Stimulated activated naive CD8-positive, alpha-beta T cell treated with anti-CD3 and anti-CD28 coated beads, Interleukin-15, Interleukin-2, amounts not matched to agents 100 U/mL and 50 U/mL, for 24 hours (primary cell): ENCODE measurements around the gene AMH.

Experiments
- ATAC-seq: fragments of 150-1000 bp; cut with Tn5 transposase; one replicate; pipeline ENCODE4 v1.10.0; 2021
- DNase-seq: peaks from one replicate; pipeline ENCODE4 v3.0.0; 2021

AMH gene

DNA sequence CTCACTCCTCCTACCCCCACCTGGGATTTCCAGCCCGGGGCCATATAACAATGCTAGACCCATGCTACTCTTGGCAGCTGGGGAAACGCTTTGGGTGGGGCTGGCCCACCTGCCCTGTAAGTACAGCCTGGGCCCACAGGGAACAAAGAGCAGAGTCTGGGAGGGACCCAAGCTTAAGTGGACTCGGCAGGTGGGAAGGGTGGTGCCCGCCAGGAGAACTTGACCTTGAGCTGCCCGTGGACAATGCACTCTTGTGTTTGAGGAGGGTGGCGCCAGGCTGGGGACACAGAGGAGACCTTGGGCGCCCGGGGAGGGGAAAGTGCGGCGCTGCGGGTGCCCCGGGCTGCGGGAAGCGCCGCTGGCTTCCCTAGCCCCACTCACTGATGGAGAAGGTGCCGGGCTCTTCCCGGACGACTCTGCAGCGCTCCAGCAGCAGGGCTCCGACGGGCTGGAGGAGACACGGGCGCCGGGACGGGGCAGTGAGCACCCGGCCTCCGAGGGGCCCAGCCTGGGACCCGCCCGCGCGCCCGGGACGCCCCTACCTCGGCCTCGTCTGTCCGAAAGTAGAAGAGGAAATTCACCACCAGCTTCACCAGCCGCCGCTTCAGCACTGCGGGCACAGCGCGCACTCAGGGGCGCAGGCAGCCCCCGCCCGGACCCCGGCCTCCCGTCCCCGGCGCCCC lies 13.6 kb upstream of the AMH start:
- ATAC-seq (peak; percentile 2), DNase-seq (peak; percentile 52)

DNA sequence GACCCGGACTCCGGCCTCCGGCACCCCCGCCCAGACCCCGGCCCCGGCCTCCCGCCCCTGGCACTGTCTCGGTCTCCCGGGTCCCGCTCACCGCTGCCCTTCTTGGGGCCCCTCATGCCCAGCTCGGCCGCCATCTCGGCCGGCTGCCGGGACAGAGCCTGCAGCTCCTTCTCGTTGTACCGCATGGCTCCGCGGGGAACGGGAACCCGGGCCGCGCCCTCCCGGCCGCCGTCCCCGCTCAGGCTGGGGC lies 13.1 kb upstream of the AMH start:
- DNase-seq: no peak
- ATAC-seq: no peak

DNA sequence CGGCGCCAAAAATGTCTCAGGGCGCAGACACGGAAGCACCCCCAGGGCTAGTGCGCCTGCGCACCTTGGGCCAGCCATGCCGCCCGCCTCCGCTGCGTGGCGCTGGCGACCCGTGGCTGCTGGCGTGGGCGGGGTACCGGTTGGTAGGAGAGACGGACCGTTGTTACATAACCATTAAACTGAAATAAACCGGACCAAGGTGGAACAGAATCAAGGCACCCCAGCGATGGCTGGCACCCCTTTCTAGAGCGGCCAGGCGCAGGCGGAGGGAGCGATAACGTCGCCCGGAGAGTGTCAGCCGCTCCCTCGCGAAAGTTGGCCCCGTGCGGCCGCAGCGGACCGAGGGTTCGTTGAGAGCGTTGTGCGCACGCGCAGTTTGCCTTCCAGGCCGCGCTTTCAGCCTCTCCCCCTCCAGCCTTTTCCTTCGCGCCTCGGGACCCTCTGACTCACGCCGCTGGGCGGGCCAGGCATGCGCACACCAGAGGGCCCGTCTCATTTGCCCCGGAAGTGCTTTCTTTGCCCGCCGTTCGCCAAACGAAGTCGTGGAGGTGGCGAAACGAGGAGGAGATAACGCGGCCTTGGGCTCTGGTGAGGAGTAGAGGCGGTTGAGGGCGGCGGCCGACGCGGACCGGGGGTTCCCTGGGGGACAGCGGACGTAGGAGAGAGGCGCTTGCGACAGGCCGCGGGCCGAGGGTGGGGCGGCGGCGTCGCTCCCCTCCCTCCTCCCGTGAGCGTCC lies 12.6 kb upstream of the AMH start, which contains the start of the genes PLEKHJ1 and SF3A2:
TSS of gene PLEKHJ1 (minus strand) at position 16 of the 737 bp plus-strand sequence. CDS start 81 bp downstream, outside the sequence.
TSS of gene SF3A2 (plus strand) at position 511 of the 737 bp plus-strand sequence. CDS start 6,595 bp downstream, outside the sequence.
- ATAC-seq (peak; percentile 74), DNase-seq (peak; percentile 98)

GRCh38 chr19:2237051-2237868 lies 11.9 kb upstream of the AMH start:
- no peak for DNase-seq
- no peak for ATAC-seq

GRCh38 chr19:2237869-2238153 lies 11.3 kb upstream of the AMH start:
- ATAC-seq: no peak
- no peak for DNase-seq

DNA sequence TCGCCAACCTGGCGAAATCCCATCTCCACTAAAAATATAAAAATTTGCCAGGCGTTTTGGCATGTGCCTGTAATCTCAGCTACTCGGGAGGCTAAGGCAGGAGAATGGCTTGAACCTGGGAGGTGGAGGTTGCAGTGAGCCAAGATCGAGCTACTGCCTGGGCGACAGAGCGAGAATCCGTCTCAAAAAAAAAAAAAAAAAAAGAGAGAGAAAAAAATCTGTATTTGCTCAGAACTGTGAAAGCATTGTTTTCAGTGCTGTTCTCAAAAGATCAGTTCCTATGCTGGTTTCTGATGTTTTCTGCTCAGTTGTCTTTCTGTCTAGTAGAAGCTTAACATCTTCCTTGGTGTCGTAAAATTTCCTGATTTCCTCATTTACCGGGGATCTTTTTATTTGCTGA lies 9.9 kb upstream of the AMH start:
- no peak for DNase-seq
- ATAC-seq: no peak

DNA sequence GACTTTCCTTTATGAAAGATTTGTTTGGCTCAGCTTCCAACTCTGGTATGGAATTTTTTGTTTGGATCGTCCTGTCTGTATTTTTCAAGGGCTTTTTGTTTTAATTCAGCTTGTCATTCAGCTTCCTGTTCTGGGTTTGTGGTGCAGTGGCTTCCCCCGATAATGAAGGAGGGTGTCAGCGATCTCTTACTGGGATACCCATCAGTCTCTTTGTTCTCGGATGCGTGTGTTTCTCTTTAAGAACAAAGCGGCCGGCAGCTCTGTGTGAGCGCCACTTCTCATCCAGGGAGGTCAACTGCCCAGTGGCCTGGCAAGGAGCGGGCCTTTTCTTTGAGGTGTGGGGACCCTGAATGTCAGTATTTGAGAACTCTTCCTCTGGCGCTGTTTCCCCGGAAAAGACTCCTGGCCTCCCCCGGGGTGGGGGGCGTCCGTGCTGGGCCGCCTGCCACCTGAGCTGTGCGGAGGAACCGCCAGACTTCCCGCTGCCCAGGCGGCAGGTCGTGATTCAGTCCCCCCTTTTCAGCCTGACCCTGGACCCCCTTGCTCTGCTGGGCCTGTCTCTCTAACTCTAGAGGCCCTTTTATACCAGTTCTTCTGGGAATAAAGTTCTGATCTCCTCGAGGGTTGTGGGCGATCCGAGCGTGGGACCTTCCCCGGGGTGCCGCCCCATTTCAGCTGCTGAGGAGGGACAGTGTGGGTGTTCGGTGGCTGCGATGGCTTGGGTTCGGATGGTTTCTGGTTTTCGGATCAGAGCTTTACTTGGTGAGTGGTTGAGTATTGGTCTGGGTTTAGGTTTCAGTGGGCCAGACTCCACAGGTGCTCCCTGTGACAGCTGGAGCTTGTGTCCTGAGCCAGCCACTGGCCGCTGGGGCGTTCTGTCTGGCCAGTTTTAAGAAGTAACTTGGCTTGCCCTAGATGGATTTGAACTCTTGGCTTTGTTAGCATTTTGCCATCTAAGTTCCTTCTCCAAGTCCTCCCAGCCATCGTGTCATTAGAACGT lies 9.1 kb upstream of the AMH start:
- DNase-seq (no peak), ATAC-seq (no peak)

DNA sequence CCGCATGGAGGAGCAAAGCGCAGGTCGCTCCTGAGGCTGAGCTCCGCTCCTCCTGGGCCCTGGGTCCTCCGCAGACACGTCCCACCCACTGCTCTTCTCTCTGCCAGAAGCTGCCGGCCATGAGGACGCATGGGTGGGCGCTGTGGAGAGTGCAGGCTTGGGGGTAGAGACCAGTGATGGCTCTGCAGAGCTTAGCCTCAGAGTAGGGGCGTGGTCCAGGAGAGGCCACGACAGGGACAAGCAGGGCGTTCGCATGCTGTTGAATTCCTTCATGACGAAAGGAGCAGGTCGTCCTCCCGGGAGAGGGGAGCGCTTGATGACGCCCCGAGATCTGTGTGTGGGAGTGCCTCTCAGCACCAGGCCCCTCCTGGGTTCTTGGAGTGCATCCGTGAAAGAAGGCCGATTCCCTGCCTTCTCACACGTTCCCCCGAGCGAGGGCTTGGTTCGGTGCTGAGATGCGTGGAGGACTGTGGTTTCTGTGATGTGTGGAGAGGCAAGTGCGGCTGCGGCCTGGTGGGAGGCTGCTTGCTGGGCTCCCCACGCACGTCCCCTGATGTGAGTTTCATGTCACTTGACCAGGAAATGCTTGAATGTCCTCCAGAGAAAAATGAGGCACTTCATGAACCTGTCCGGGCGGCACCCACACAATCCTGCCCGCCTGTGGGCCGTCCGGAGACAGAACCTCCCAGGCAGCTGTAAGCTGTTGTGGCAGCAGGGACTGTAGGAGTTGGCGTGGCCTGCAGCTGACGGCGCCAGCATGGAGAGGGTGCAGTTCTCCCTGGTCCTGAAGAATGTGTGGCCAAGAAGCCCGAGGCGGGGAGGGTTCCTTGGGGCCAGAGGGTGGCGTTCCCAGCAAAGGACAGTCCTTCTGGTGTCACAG lies 8.0 kb upstream of the AMH start:
- ATAC-seq (no peak), DNase-seq (no peak)

DNA sequence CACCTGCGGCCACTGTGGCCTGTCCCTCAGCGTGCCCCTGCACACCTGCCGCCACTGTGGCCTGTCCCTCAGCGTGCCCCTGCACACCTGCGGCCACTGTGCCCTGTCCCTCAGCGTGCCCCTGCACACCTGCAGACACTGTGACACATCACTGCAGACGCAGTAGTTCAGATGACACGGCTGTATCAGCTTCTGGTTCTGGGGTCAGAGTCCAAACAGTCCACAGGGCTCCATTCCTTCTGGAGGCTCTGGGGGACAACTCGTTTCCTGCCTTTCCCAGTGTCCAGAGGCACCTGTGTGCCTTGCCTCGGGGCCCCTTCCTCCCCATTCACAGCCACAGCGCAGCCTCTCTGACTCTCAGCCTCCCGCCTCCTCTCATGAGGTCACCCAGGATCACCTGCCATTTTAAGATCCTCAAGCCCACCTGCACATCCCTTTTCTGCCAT lies 7.0 kb upstream of the AMH start:
- ATAC-seq (no peak), DNase-seq (no peak)

GRCh38 chr19:2242816-2243215 lies 6.3 kb upstream of the AMH start:
- ATAC-seq (no peak), DNase-seq (no peak)

DNA sequence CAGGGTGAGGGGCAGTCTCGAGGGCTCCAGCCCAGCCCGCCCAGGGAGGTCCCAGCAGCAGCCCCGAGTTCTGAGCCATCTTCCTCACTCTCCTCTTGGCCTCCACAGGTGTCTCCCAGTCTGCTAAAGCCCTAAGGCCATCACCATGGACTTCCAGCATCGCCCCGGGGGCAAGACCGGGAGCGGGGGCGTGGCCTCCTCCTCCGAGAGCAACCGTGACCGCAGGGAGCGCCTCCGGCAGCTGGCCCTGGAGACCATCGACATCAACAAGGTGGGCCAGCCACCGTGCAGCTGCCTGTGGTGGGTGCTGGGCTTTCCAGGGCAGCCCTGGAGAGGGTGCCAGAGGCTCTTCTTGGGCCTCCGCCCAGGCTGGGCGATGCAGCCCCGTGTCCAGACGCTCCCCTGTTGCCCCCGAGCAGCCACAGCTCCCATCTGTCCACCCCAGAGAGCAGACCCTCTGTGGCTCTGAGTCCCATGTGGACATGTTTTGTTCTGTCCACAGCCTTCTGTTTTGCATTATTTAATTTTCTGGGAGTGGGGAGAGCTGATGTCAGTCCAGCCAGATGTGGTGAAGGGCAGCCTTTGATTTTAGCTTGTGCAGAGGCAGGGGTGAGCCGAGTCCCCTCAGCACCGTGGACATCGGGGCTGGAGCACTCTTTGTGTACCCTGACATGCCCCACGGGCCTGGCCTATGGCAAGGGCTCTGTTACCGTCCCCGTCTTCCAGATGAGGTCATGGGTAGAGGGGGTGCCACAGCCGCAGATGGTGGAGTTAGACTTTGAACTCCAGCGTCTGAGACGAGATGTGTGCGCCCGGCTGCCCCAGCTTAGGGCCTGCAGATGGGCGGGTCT lies 5.6 kb upstream of the AMH start:
- DNase-seq: no peak
- no peak for ATAC-seq

- ATAC-seq: no peak
- no peak for DNase-seq
Measured at GRCh38 chr19:2244125-2244411, 5.1 kb upstream of the AMH start.

GRCh38 chr19:2244486-2244885 lies 4.6 kb upstream of the AMH start:
- ATAC-seq (no peak), DNase-seq (no peak)

GRCh38 chr19:2245273-2245672 lies 3.9 kb upstream of the AMH start:
- no peak for ATAC-seq
- DNase-seq: no peak

DNA sequence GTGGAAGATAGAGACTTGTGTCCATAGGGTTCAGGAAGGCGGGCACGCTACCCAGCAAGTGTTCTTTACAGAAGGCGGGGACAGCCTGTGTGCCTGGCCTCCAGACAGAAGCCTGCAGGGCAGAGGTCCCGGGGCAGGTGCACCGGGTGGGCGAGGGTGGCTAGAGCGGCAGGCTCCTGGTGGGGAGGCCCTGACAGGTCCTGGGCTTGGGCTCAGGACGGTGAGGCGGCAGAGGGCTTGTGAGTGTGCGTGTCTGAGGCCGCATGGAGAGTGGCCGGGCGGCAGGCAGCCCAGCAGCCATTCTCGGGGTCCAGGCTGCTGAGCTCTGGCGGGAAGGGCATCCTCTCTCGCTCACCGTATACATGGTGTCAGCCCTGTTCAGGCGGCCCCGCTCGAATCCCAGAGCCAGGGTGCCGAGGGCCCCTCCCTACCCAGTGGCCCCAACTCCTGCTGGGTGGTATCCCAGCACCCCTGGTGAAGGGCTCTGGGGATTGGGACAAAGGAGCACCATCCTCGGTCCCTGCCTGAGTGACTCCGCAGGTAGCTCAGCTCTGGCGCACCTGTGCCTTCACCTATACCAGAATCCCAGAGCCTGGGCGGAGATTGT lies 3.0 kb upstream of the AMH start:
- ATAC-seq: no peak

GRCh38 chr19:2246801-2247361 lies 2.2 kb upstream of the AMH start:
- DNase-seq (no peak), ATAC-seq (no peak)

More for the DNA sequence above, 3.0 kb upstream of the AMH start:
- no peak for DNase-seq

- ATAC-seq: no peak
- DNase-seq: no peak
Measured at GRCh38 chr19:2247433-2248101, 1.6 kb upstream of the AMH start.

DNA sequence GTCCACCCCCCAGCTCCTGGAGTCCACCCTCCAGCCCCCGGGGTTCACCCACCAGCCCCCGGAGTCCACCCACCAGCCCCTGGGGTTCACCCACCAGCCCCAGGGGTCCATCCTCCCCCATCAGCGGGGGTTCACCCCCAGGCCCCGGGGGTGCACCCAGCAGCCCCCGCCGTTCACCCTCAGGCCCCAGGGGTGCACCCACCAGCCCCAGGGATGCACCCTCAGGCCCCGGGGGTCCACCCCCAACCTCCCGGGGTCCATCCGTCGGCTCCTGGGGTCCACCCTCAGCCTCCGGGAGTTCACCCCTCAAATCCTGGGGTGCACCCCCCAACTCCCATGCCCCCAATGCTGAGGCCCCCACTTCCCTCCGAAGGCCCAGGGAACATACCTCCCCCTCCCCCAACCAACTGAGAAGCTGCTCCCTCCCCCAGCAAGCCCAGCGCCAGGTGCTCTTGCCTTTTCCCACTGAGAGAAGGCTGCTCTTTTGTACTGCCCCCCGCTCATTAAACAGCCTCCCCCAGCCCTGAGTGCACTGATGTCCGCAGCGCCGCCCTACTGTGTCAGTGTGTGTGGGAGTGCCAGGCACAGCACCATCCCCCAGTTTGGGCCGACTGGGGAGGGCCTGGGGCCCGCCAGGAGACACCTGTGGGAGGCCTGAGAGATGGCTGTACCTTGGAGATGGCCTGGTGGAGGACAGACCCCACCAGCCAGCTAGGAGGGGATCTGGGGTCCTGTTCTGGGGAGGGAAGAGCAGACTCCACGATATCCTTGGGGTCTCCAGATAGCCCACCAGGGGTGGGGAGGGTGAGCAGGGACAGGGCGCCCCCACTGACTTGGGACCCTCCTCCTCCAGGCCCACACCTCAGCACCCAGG lies 750 bp upstream of the AMH start:
- ATAC-seq (no peak), DNase-seq (no peak)
